ENCODE results near the gene ITGB4. TPM values are rescaled to one million over a fixed set of nuclear protein-coding genes. Genes with fewer than 3 reads are reported as not detected.

ITGB4 gene
- total and polyA plus RNA-seq, 2 of the 13 experiments (the other 11 are each of a cell fraction or from before 2014, with no cell fraction given): 6.9 to 14.5 TPM

DNA sequence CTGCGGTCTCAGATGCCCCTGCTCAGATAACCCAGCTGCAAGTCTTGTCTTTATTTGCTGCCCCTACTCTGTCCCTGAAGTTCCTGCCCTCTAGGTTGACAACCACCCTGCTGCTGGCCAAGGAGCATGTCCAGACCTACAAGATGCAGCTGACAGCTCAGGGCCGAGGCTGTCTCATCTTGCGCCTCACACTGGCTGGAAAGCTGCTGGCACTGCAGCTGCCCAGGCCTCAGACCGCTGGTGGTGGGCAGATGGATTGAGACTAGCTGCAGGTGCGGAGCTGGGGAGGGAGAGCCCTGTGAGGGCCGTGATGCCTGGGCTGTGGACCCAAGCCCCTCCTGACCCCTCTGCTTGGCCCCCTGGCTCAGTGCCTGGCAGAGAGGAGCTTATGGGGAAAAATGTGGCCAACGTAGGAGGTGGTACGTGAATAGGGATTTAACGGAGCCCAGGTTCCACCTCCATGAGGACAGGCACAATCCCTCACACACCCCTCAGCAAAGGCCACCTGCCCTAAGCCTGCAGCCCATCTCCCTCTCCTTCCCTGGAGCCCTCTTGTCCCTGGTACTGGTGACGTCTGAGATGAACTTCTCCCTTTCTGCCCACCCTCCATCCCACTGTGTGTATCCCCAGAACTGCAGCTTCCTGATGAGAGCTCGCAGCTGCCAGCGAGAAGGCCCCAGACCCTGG lies 52.0 kb downstream of the ITGB4 start:
- peaks cover 3 to 5% of the 10 kb centered on the region in 2 experiments; a peak in 4 of 5 replicates for H3K36me3 ChIP-seq (replicated peaks in 1 of 2; ENCODE audit: control insufficient read depth in 1 of 2, insufficient read depth in 2 of 2, low read length in 2 of 2)
- H3K9me3 ChIP-seq (ENCODE audit: low read length): no peaks in the 10 kb centered on the region
- BruUV-seq (replicated peaks): no TSS peak
- 68% methylated on average over 12 of the region's 12 CpGs for WGBS (ENCODE audit: low lambda C conversion rate)
- H3K4me2 ChIP-seq (ENCODE audit: low read depth, low read length): no peak overlapping the region
- in situ Hi-C loops (cut with HindIII; ENCODE audit: extremely low pct_ligation_motif_present, low pct_unique_long_range_greater_than_20kb): no loop called here
- H3K9ac ChIP-seq (ENCODE audit: insufficient read depth, low read depth, low read length): no peak overlapping the region
- peaks cover 75% of the 10 kb centered on the region for H3K4me1 ChIP-seq (ENCODE audit: insufficient read depth, low read length)
- ChIA-PET POLR2A (interaction anchor here (1.2 to 13.1 kb wide), 6 partner anchors 10 to 82 kb away, joined by 4 to 390 read pairs (median 13); partner anchors contain the start of genes GALK1, UNK and WBP2), CTCF (ENCODE audit: low intra/inter-chr PET ratio, low total read pairs) (interaction anchor here (1.5 kb wide), 1 partner anchor 19 kb away, joined by 4 read pairs; no protein-coding TSS in a partner anchor)
- FAIRE-seq (no peak), DNase-seq (ENCODE audit: low spot score) (no peak), ATAC-seq (peak; percentile 26)
- H3K27ac ChIP-seq (ENCODE audit: extremely low read length, insufficient read depth, low read length): no peak overlapping the region
- intact Hi-C loops (cut with micrococcal nuclease; ENCODE audit: unreplicated experiment): no loop called here
- H3K4me3 ChIP-seq (replicated peaks in 1 of 3; ENCODE audit: insufficient read depth in 1 of 3, low read depth in 2 of 3, low read length in 3 of 3): no peak overlapping the region
- H2AFZ ChIP-seq (ENCODE audit: low read length): no peak overlapping the region
- H3K79me2 ChIP-seq (ENCODE audit: insufficient read depth, low read length): peaks cover 11% of the 10 kb centered on the region
- peaks cover 19% of the 10 kb centered on the region for H4K20me1 ChIP-seq (ENCODE audit: insufficient read depth, low read length)
- no peaks in the 10 kb centered on the region for H3K27me3 ChIP-seq (ENCODE audit: control insufficient read depth in 1 of 2, insufficient read depth in 2 of 2, low read length in 2 of 2)
- TF ChIP-seq ZNF598 (CRISPR knock-in tag; IDR thresholded peaks at IDR 0.05; ENCODE audit: borderline replicate concordance) (no peak), ZFX (CRISPR knock-in tag; IDR thresholded peaks at IDR 0.05; ENCODE audit: low read depth) (peak; percentile 21; the same call in 1 of the 2 replicates), CBX5 (CRISPR knock-in tag; IDR thresholded peaks at IDR 0.05; ENCODE audit: borderline replicate concordance) (no peak), HNRNPLL (IDR thresholded peaks at IDR 0.05; ENCODE audit: low read depth, low read length, poor library complexity, severe bottlenecking) (peak; percentile 50), EZH2 (conservative IDR thresholded peaks at IDR 0.05; ENCODE audit: low read depth, low read length) (no peak), FOXO4 (CRISPR knock-in tag; conservative IDR thresholded peaks at IDR 0.05) (0 out of 2 replicates have a peak, but pooled peaks have one; percentile 48), ZNF382 (CRISPR knock-in tag; IDR thresholded peaks at IDR 0.05; ENCODE audit: borderline replicate concordance) (no peak), ASH2L (IDR thresholded peaks at IDR 0.05; ENCODE audit: insufficient read length, low read depth, low read length) (no peak), FLYWCH1 (CRISPR knock-in tag; IDR thresholded peaks at IDR 0.05) (no peak), SAP130 (CRISPR knock-in tag; IDR thresholded peaks at IDR 0.05; ENCODE audit: low read depth) (no peak), ESRRA (CRISPR knock-in tag; IDR thresholded peaks at IDR 0.05; ENCODE audit: low read depth) (no peak)
- TF ChIP-seq, protein P1, sequence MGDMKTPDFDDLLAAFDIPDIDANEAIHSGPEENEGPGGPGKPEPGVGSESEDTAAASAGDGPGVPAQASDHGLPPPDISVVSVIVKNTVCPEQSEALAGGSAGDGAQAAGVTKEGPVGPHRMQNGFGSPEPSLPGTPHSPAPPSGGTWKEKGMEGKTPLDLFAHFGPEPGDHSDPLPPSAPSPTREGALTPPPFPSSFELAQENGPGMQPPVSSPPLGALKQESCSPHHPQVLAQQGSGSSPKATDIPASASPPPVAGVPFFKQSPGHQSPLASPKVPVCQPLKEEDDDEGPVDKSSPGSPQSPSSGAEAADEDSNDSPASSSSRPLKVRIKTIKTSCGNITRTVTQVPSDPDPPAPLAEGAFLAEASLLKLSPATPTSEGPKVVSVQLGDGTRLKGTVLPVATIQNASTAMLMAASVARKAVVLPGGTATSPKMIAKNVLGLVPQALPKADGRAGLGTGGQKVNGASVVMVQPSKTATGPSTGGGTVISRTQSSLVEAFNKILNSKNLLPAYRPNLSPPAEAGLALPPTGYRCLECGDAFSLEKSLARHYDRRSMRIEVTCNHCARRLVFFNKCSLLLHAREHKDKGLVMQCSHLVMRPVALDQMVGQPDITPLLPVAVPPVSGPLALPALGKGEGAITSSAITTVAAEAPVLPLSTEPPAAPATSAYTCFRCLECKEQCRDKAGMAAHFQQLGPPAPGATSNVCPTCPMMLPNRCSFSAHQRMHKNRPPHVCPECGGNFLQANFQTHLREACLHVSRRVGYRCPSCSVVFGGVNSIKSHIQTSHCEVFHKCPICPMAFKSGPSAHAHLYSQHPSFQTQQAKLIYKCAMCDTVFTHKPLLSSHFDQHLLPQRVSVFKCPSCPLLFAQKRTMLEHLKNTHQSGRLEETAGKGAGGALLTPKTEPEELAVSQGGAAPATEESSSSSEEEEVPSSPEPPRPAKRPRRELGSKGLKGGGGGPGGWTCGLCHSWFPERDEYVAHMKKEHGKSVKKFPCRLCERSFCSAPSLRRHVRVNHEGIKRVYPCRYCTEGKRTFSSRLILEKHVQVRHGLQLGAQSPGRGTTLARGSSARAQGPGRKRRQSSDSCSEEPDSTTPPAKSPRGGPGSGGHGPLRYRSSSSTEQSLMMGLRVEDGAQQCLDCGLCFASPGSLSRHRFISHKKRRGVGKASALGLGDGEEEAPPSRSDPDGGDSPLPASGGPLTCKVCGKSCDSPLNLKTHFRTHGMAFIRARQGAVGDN (CRISPR knock-in tag; IDR thresholded peaks at IDR 0.05): 0 out of 2 replicates have a peak, but pooled peaks have one; percentile 5
- TF ChIP-seq, protein P2, sequence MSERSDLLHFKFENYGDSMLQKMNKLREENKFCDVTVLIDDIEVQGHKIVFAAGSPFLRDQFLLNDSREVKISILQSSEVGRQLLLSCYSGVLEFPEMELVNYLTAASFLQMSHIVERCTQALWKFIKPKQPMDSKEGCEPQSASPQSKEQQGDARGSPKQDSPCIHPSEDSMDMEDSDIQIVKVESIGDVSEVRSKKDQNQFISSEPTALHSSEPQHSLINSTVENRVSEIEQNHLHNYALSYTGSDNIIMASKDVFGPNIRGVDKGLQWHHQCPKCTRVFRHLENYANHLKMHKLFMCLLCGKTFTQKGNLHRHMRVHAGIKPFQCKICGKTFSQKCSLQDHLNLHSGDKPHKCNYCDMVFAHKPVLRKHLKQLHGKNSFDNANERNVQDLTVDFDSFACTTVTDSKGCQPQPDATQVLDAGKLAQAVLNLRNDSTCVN (CRISPR knock-in tag; IDR thresholded peaks at IDR 0.05; ENCODE audit: borderline replicate concordance): 0 out of 2 replicates have a peak, but pooled peaks have one; percentile 25
- TF ChIP-seq, protein P3, sequence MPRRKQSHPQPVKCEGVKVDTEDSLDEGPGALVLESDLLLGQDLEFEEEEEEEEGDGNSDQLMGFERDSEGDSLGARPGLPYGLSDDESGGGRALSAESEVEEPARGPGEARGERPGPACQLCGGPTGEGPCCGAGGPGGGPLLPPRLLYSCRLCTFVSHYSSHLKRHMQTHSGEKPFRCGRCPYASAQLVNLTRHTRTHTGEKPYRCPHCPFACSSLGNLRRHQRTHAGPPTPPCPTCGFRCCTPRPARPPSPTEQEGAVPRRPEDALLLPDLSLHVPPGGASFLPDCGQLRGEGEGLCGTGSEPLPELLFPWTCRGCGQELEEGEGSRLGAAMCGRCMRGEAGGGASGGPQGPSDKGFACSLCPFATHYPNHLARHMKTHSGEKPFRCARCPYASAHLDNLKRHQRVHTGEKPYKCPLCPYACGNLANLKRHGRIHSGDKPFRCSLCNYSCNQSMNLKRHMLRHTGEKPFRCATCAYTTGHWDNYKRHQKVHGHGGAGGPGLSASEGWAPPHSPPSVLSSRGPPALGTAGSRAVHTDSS (CRISPR knock-in tag; conservative IDR thresholded peaks at IDR 0.05): no peak
